Gastrocnemius medialis (tissue), 4 donors: Measurements from ENCODE around the gene SHH. TPM values are rescaled to one million over a fixed set of nuclear protein-coding genes. Genes with fewer than 3 reads are reported as not detected.

Source experiments
- ATAC-seq, 2 donors: fragments of 150-250 bp; one replicate each; pipeline ENCODE4 v1.9.1; 2016
- DNase-seq, 2 donors: peaks; one replicate each; pipeline ENCODE4 v3.0.0-alpha.2; 2019
- H3K27ac ChIP-seq, 4 donors: fragments of 200-600 bp; sonication (generic); 1 replicate in 1 of 4; 2 replicates in 3 of 4; pipeline ENCODE4 v1.5.1; 2016 to 2018; ENCODE audit warnings: mild to moderate bottlenecking in 2 of 4, moderate library complexity in 1 of 4
- H3K27me3 ChIP-seq, 3 donors: fragments of 200-600 bp; sonication (generic) in 2 of 3; 1 replicate in 1 of 3; 2 replicates in 2 of 3; pipeline versions ENCODE4 v1.5.1 to v1.6.0; 2016 to 2019; ENCODE audit warnings: mild to moderate bottlenecking in 1 of 3, moderate library complexity in 1 of 3
- H3K36me3 ChIP-seq, 2 donors: fragments of 200-600 bp; sonication (generic) in 1 of 2; one replicate each; pipeline ENCODE4 v1.5.1; 2017 to 2018
- H3K4me1 ChIP-seq, 2 donors: fragments of 200-600 bp; sonication (generic) in 1 of 2; one replicate each; pipeline ENCODE4 v1.5.1; 2016 to 2017; ENCODE audit warnings: mild to moderate bottlenecking in 2 of 2
- H3K4me3 ChIP-seq, 4 donors: fragments of 200-600 bp; sonication (generic) in 3 of 4; 1 replicate in 1 of 4; 2 replicates in 3 of 4; pipeline ENCODE4 v1.5.1; 2016 to 2019; ENCODE audit warnings: mild to moderate bottlenecking in 2 of 4
- H3K9me3 ChIP-seq, 3 donors: fragments of 200-600 bp; sonication (generic) in 2 of 3; 1 replicate in 1 of 3; 2 replicates in 2 of 3; pipeline ENCODE4 v1.5.1; 2016 to 2019
- CTCF ChIP-seq, 5 experiments: fragments of 450-650 bp in 3 of 5; fragments of 200-600 bp in 2 of 5; sonication (generic) in 2 of 5; IDR thresholded peaks in 4 of 5; conservative IDR thresholded peaks in 1 of 5; 1 replicate in 4 of 5; 2 replicates in 1 of 5; pipeline ENCODE4 v1.5.1; 2016 to 2019; ENCODE audit warnings: antibody characterized with exemption in 5 of 5, mild to moderate bottlenecking in 3 of 5, moderate library complexity in 3 of 5
- POLR2A ChIP-seq, 2 donors: fragments of 450-650 bp; IDR thresholded peaks; one replicate each; pipeline ENCODE4 v1.6.1; 2017; ENCODE audit warnings: antibody characterized with exemption in 2 of 2, mild to moderate bottlenecking in 2 of 2, moderate library complexity in 2 of 2
- in situ Hi-C, 4 donors: fragments of 200-750 bp; cut with MboI; loops; one replicate each; pipeline versions ENCODE4 v1.15.0 to v1.8.0; 2017; ENCODE audit warnings: low sequenced_read_pairs in 4 of 4
- intact Hi-C: fragments of 100-400 bp; cut with DNase I; formaldehyde crosslinking; loops from one replicate; pipeline ENCODE4 v1.15.1; 2023; ENCODE audit warnings: low total_unique reads
- total RNA-seq, 4 donors: library from RNA; depleted of rRNA; stranded (reverse); fragments of >200 nt; gene quantifications; one replicate each; pipeline versions ENCODE4 v1.1.0 to v1.2.3, GENCODE V29; 2016

The SHH gene
- total RNA-seq, 4 donors from 2014 or later: not detected

- H3K27ac ChIP-seq: no peak overlapping the region
- TF ChIP-seq CTCF (IDR thresholded peaks at IDR 0.05 in 4 of 5, conservative IDR thresholded peaks at IDR 0.05 in 1 of 5): no peak
- TF ChIP-seq POLR2A (IDR thresholded peaks at IDR 0.05): no peak
- H3K27me3 ChIP-seq: peaks cover 0 to 6% (median 0%) of the 10 kb centered on the region in 3 donors
- in situ Hi-C loops: no loop called here
- no peaks in the 10 kb centered on the region for H3K4me1 ChIP-seq
- H3K36me3 ChIP-seq: no peaks in the 10 kb centered on the region
- ATAC-seq (no peak), DNase-seq (no peak)
- no peaks in the 10 kb centered on the region for H3K9me3 ChIP-seq
- intact Hi-C loops: no loop called here
- no peak overlapping the region for H3K4me3 ChIP-seq
These were observed 24.8 kb upstream of the SHH start for GRCh38 chr7:155837126-155837479.

GRCh38 chr7:155836216-155837125 lies 24.2 kb upstream of the SHH start:
- in situ Hi-C loops: no loop called here
- Histone ChIP-seq H3K36me3 (no peaks in the 10 kb centered on the region), H3K4me3 (no peak overlapping the region), H3K27ac (no peak overlapping the region), H3K4me1 (no peaks in the 10 kb centered on the region), H3K9me3 (no peaks in the 10 kb centered on the region), H3K27me3 (peaks cover 0 to 6% (median 0%) of the 10 kb centered on the region in 3 donors)
- DNase-seq: no peak
- no peak for ATAC-seq
- TF ChIP-seq CTCF (IDR thresholded peaks at IDR 0.05 in 4 of 5, conservative IDR thresholded peaks at IDR 0.05 in 1 of 5) (no peak), POLR2A (IDR thresholded peaks at IDR 0.05) (no peak)
- intact Hi-C loops: no loop called here

- in situ Hi-C loops: no loop called here
- TF ChIP-seq POLR2A (IDR thresholded peaks at IDR 0.05) (no peak), CTCF (IDR thresholded peaks at IDR 0.05 in 4 of 5, conservative IDR thresholded peaks at IDR 0.05 in 1 of 5) (no peak)
- no peaks in the 10 kb centered on the region for H3K36me3 ChIP-seq
- H3K4me3 ChIP-seq: no peak overlapping the region
- intact Hi-C loops: no loop called here
- ATAC-seq (no peak), DNase-seq (no peak)
- H3K27ac ChIP-seq: no peak overlapping the region
- H3K9me3 ChIP-seq: no peaks in the 10 kb centered on the region
- no peaks in the 10 kb centered on the region for H3K4me1 ChIP-seq
- H3K27me3 ChIP-seq: peaks cover 0 to 6% (median 0%) of the 10 kb centered on the region in 3 donors
These were observed 23.4 kb upstream of the SHH start for GRCh38 chr7:155835446-155836215.

GRCh38 chr7:155834486-155835048 lies 22.3 kb upstream of the SHH start:
- intact Hi-C loops: no loop called here
- TF ChIP-seq POLR2A (IDR thresholded peaks at IDR 0.05) (no peak), CTCF (IDR thresholded peaks at IDR 0.05 in 4 of 5, conservative IDR thresholded peaks at IDR 0.05 in 1 of 5) (no peak)
- Histone ChIP-seq H3K27me3 (peaks cover 0 to 5% (median 0%) of the 10 kb centered on the region in 3 donors), H3K36me3 (no peaks in the 10 kb centered on the region), H3K9me3 (no peaks in the 10 kb centered on the region), H3K4me3 (no peak overlapping the region), H3K4me1 (no peaks in the 10 kb centered on the region), H3K27ac (no peak overlapping the region)
- no peak for DNase-seq
- no peak for ATAC-seq
- in situ Hi-C loops: no loop called here
